AG20443 (cell line): ENCODE measurements around the gene HLA-E.
"Not testable (repeated sequence)": the region's sequence is repeated elsewhere in the genome, so short reads cannot be mapped to it uniquely, and the experiment has no call there.

Experiments
- DNase-seq: peaks from one replicate; pipeline ENCODE4 v3.0.0; 2012; ENCODE audit warnings: low spot score, mixed read lengths

The HLA-E gene

GRCh38 chr6:30508890-30509736 is 19.8 kb downstream of the HLA-E start:
- peak; percentile 25 for DNase-seq

- no peak for DNase-seq
Observed at GRCh38 chr6:30510419-30511168, 21.3 kb downstream of the HLA-E start.

- no peak for DNase-seq
Observed at GRCh38 chr6:30511169-30511546, 21.8 kb downstream of the HLA-E start.

GRCh38 chr6:30513451-30513850 is 24.1 kb downstream of the HLA-E start:
- DNase-seq, result no peak

- no peak for DNase-seq
Observed at GRCh38 chr6:30515106-30515505, 25.8 kb downstream of the HLA-E start.

- peak; percentile 86 for DNase-seq
Observed at GRCh38 chr6:30515944-30516753, 26.8 kb downstream of the HLA-E start.

GRCh38 chr6:30516754-30517076 is 27.4 kb downstream of the HLA-E start:
- not testable (repeated sequence) for DNase-seq

- DNase-seq, result not testable (repeated sequence)
Observed at GRCh38 chr6:30517767-30518504, 28.6 kb downstream of the HLA-E start.

GRCh38 chr6:30518505-30519145 is 29.3 kb downstream of the HLA-E start:
- DNase-seq, result not testable (repeated sequence)

GRCh38 chr6:30520522-30520921 is 31.2 kb downstream of the HLA-E start:
- DNase-seq, result no peak

- peak; percentile 46 for DNase-seq
Observed at GRCh38 chr6:30521082-30521481, 31.8 kb downstream of the HLA-E start.

- DNase-seq, result not testable (repeated sequence)
Observed at GRCh38 chr6:30521952-30522351, 32.6 kb downstream of the HLA-E start.

- not testable (repeated sequence) for DNase-seq
Observed at GRCh38 chr6:30526444-30526843, 37.1 kb downstream of the HLA-E start.

- DNase-seq, result not testable (repeated sequence)
Observed at GRCh38 chr6:30529349-30529875, 40.1 kb downstream of the HLA-E start.

- no peak for DNase-seq
Observed at GRCh38 chr6:30530014-30530413, 40.7 kb downstream of the HLA-E start.

- no peak for DNase-seq
Observed at GRCh38 chr6:30533460-30534294, 44.4 kb downstream of the HLA-E start.

GRCh38 chr6:30537931-30538330 is 48.6 kb downstream of the HLA-E start:
- DNase-seq, result no peak

- DNase-seq, result peak; percentile 82
Observed at GRCh38 chr6:30541515-30542403, 52.5 kb downstream of the HLA-E start.

GRCh38 chr6:30542404-30542725 is 53.1 kb downstream of the HLA-E start:
- no peak for DNase-seq
